ENCODE data around the gene SLC30A5. TPM values are rescaled to one million over a fixed set of nuclear protein-coding genes. Genes with fewer than 3 reads are reported as not detected.

Gene SLC30A5
- total RNA-seq (2022; extraction: Qiagen RNA extraction; ENCODE audit: low read depth), result 33.5 to 40.3 TPM (median 39.2 TPM) in 5 replicates

GRCh38 chr5:69093771-69094482 is at the start of gene SLC30A5:
Gene SLC30A5 (plus strand): TSS chr5:69094014. CDS start chr5:69094256, 242 bp downstream.

GRCh38 chr5:69166686-69167492 is 73.1 kb downstream of the SLC30A5 start, which contains the start of gene CCNB1:
Gene CCNB1 (plus strand): TSS chr5:69167150. CDS start chr5:69167263, 113 bp downstream.

Other genes with a start within 250 kb of the SLC30A5 start
- 249 to 331 TPM (median 287 TPM) in 5 replicates for gene CCNB1, start 73.1 kb downstream of the SLC30A5 start, total RNA-seq (2022; extraction: Qiagen RNA extraction; ENCODE audit: low read depth)
- 15.6 to 35.5 TPM (median 31.7 TPM) in 5 replicates for gene CENPH, start 95.6 kb downstream of the SLC30A5 start, total RNA-seq (2022; extraction: Qiagen RNA extraction; ENCODE audit: low read depth)
- 57.4 to 74.0 TPM (median 60.4 TPM) in 5 replicates for gene CDK7, start 140.9 kb downstream of the SLC30A5 start, total RNA-seq (2022; extraction: Qiagen RNA extraction; ENCODE audit: low read depth)
- 2.4 to 3.7 TPM (median 3.3 TPM) in 5 replicates for gene CCDC125, start 238.8 kb downstream of the SLC30A5 start, total RNA-seq (2022; extraction: Qiagen RNA extraction; ENCODE audit: low read depth)

Data from A549 treated with RU486 at 1 μM for 4 hours (cell line).